CD4-positive, CD25-positive, alpha-beta regulatory T cell (primary cell): ENCODE data around the gene TSPYL6. TPM values are rescaled to one million over a fixed set of nuclear protein-coding genes. Genes with fewer than 3 reads are reported as not detected.
"Not testable (repeated sequence)": the region's sequence is repeated elsewhere in the genome, so short reads cannot be mapped to it uniquely, and the experiment has no call there.

Source experiments
- ATAC-seq, 2 donors: fragments of 150-1000 bp; cut with Tn5 transposase; one replicate each; pipeline ENCODE4 v1.10.0; 2021; ENCODE audit warnings: low read depth in 2 of 2, moderate number of reproducible peaks in 2 of 2, moderate library complexity in 1 of 2
- DNase-seq, 3 donors: peaks; one replicate each; pipeline versions ENCODE4 v3.0.0 to v3.0.0-alpha.2; 2012 to 2022; ENCODE audit warnings: mixed read lengths in 1 of 3
- H3K27ac ChIP-seq: one replicate; pipeline ENCODE4 v1.7.0; 2013; ENCODE audit warnings: mild to moderate bottlenecking, low read length; ENCODE audit not compliant: insufficient read depth, poor library complexity, severe bottlenecking
- H3K27me3 ChIP-seq: one replicate; pipeline ENCODE4 v1.7.0; 2013; ENCODE audit warnings: low read length; ENCODE audit not compliant: control insufficient read depth, insufficient read depth
- H3K36me3 ChIP-seq: one replicate; pipeline ENCODE4 v1.7.0; 2013; ENCODE audit warnings: mild to moderate bottlenecking, low read length, moderate library complexity; ENCODE audit not compliant: control insufficient read depth, insufficient read depth
- H3K4me1 ChIP-seq: 2 replicates; pipeline ENCODE4 v1.7.0; 2013; ENCODE audit warnings: mild to moderate bottlenecking, low read length; ENCODE audit not compliant: insufficient read depth, control insufficient read depth, poor library complexity, severe bottlenecking
- H3K4me3 ChIP-seq: one replicate; pipeline ENCODE4 v1.7.0; 2013; ENCODE audit warnings: low read depth, mild to moderate bottlenecking, low read length, moderate library complexity
- H3K9me3 ChIP-seq, 2 experiments: 1 replicate in 1 of 2; 2 replicates in 1 of 2; pipeline ENCODE4 v1.7.0; 2013; ENCODE audit warnings: low read length in 2 of 2, mild to moderate bottlenecking in 1 of 2, moderate library complexity in 1 of 2; ENCODE audit not compliant: control insufficient read depth in 2 of 2
- H3K27ac Mint-ChIP-seq, 3 donors: one replicate each; pipeline ENCODE4 v1.8.0; 2020 to 2022; ENCODE audit warnings: mild to moderate bottlenecking in 3 of 3, mixed read lengths in 3 of 3, moderate library complexity in 2 of 3
- H3K27me3 Mint-ChIP-seq: one replicate; pipeline ENCODE4 v1.8.0; 2022; ENCODE audit warnings: mild to moderate bottlenecking, mixed read lengths
- H3K36me3 Mint-ChIP-seq: one replicate; pipeline ENCODE4 v1.8.0; 2020; ENCODE audit warnings: mixed read lengths
- H3K4me1 Mint-ChIP-seq, 4 donors: one replicate each; pipeline ENCODE4 v1.8.0; 2020 to 2022; ENCODE audit warnings: mixed read lengths in 4 of 4, mild to moderate bottlenecking in 1 of 4
- H3K4me3 Mint-ChIP-seq, 4 donors: one replicate each; pipeline ENCODE4 v1.8.0; 2020 to 2022; ENCODE audit warnings: mild to moderate bottlenecking in 4 of 4, mixed read lengths in 4 of 4, moderate library complexity in 3 of 4
- H3K9me3 Mint-ChIP-seq, 7 donors: one replicate each; pipeline ENCODE4 v1.8.0; 2020 to 2022; ENCODE audit warnings: mixed read lengths in 7 of 7, mild to moderate bottlenecking in 3 of 7, moderate library complexity in 2 of 7
- polyA plus RNA-seq, 4 donors: library from polyadenylated mRNA; unstranded; fragments of 300-500 nt; fragmentation: Illumina TruSeq; gene quantifications; one replicate each; pipeline ENCODE4 v1.2.3, GENCODE V29; 2021
- total RNA-seq: library from RNA; stranded (reverse); gene quantifications from one replicate; pipeline ENCODE4 v1.2.3, GENCODE V29; 2022

The TSPYL6 gene
- not detected for total RNA-seq
- not detected for polyA plus RNA-seq

DNA sequence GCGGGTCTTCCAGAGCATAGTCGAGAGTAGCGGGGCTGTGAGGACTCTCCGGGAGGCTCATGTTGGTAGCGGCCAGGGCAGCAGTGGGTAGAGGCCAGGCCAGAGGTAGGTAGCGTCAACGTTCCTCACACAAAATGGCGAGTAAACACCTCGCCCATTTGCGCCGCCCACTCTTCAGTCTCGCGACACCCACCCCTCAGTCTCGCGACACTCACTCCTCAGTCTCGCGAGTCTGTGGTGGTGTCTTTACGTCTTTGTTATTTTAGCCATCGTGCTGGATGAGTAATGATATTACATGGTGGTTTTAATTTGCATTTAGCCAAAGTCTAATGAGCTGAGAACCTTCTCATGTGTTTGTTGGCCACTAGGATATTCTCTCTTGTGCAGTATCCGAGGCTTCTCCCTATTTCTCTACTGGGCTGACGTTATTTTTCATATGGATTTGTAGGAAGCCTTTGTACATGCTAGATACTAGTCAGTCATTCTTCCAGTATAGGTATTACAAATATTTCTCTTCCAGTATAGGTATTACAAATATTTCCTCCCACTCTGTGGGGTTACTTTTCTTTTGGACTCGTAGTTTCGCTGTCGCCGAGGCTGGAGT is at the start of gene TSPYL6:
Gene TSPYL6, minus strand, starts transcription at position 139 of the 604 bp plus-strand sequence. Its CDS starts 78 bp downstream, at position 61.
- H3K4me1 Mint-ChIP-seq = no peaks in the 10 kb centered on the region
- H3K36me3 Mint-ChIP-seq = peaks cover 17% of the 10 kb centered on the region
- Histone ChIP-seq H3K4me1 (no peaks in the 10 kb centered on the region), H3K9me3 (no peaks in the 10 kb centered on the region), H3K27ac (no peak within 1 kb of the TSS), H3K36me3 (no peaks in the 10 kb centered on the region), H3K4me3 (no peak within 1 kb of the TSS), H3K27me3 (no peaks in the 10 kb centered on the region)
- no peaks in the 10 kb centered on the region for H3K27me3 Mint-ChIP-seq
- H3K27ac Mint-ChIP-seq = no peak within 1 kb of the TSS
- H3K4me3 Mint-ChIP-seq = no peak within 1 kb of the TSS
- ATAC-seq (no peak), DNase-seq (no peak)
- H3K9me3 Mint-ChIP-seq = peaks cover 0 to 3% (median 0%) of the 10 kb centered on the region in 7 donors

DNA sequence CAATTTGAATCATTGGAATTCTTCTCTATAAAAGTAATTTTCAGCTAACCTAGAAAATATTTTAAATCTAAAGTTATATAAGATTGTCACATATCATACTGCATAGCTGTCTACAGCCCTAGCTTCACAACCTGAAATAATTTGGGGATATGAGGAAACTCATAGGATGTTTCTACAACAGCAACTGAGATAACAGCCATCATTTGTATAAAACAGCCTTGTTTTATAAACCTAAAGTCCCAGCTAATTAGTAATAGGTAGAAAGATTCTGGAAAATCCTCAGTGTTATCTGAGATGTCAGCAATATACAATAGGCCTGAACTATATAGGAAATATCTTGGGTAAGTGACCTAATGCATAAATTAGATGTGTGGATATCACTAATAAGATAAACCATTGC is 47.6 kb upstream of the TSPYL6 start:
- Mint-ChIP-seq H3K4me3 (no peak overlapping the region), H3K4me1 (no peaks in the 10 kb centered on the region), H3K36me3 (peaks cover 5% of the 10 kb centered on the region), H3K27ac (no peak overlapping the region), H3K27me3 (peaks cover 4% of the 10 kb centered on the region), H3K9me3 (no peaks in the 10 kb centered on the region)
- DNase-seq = no peak
- Histone ChIP-seq H3K27me3 (no peaks in the 10 kb centered on the region), H3K4me3 (no peak overlapping the region), H3K9me3 (no peaks in the 10 kb centered on the region), H3K27ac (no peak overlapping the region), H3K4me1 (no peaks in the 10 kb centered on the region), H3K36me3 (no peaks in the 10 kb centered on the region)
- ATAC-seq = no peak

DNA sequence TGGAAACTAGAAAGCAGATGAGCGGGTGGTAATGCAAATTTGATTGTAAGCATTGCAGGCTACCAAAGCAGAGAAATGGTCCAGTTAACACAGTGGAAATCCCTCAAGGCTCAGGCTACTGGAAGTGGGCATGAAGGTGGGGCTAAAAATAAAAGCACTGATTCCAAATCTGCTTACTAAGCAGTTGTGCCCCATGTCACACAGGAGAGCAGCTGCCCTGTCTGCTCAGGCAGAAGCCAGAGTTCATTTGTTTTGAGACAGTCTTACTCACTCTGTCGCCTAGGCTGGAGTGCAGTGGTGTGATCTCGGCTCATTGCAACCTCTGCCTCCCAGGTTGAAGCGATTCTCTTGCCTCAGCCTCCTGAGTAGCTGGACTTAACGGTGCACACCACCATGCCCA is 42.5 kb upstream of the TSPYL6 start:
- DNase-seq (no peak), ATAC-seq (no peak)
- Histone ChIP-seq H3K4me3 (no peak overlapping the region), H3K27ac (no peak overlapping the region), H3K4me1 (no peaks in the 10 kb centered on the region), H3K9me3 (no peaks in the 10 kb centered on the region), H3K36me3 (no peaks in the 10 kb centered on the region), H3K27me3 (no peaks in the 10 kb centered on the region)
- H3K27me3 Mint-ChIP-seq = no peaks in the 10 kb centered on the region
- H3K4me3 Mint-ChIP-seq = no peak overlapping the region
- H3K36me3 Mint-ChIP-seq = no peaks in the 10 kb centered on the region
- H3K4me1 Mint-ChIP-seq = no peaks in the 10 kb centered on the region
- no peak overlapping the region for H3K27ac Mint-ChIP-seq
- H3K9me3 Mint-ChIP-seq = no peaks in the 10 kb centered on the region

DNA sequence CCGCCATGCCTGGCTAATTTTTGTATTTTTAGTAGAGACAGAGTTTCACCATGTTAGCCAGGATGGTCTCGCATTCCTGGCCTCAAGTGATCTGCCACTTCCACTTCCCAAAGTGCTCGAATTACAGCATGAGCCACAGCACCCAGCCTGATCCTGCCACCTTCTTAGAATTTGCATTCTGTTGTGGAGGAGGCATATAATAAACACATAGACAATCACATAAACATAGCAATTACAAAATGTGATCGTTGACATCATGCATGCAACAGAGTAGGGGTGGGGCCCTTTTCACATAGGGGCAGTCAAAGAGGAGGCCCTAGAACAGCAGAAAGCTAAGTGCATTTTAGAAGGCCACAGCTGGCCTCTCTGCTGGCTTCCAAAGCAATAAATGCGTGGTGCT is 39.9 kb upstream of the TSPYL6 start:
- ATAC-seq (no peak), DNase-seq (no peak)
- H3K4me3 Mint-ChIP-seq = no peak overlapping the region
- H3K9me3 Mint-ChIP-seq = peaks cover 0 to 2% (median 0%) of the 10 kb centered on the region in 7 donors
- H3K4me1 Mint-ChIP-seq = no peaks in the 10 kb centered on the region
- no peaks in the 10 kb centered on the region for H3K4me1 ChIP-seq
- peaks cover 3% of the 10 kb centered on the region for H3K36me3 Mint-ChIP-seq
- no peak overlapping the region for H3K4me3 ChIP-seq
- no peaks in the 10 kb centered on the region for H3K27me3 ChIP-seq
- no peak overlapping the region for H3K27ac ChIP-seq
- no peaks in the 10 kb centered on the region for H3K9me3 ChIP-seq
- no peaks in the 10 kb centered on the region for H3K36me3 ChIP-seq
- no peaks in the 10 kb centered on the region for H3K27me3 Mint-ChIP-seq
- no peak overlapping the region for H3K27ac Mint-ChIP-seq

DNA sequence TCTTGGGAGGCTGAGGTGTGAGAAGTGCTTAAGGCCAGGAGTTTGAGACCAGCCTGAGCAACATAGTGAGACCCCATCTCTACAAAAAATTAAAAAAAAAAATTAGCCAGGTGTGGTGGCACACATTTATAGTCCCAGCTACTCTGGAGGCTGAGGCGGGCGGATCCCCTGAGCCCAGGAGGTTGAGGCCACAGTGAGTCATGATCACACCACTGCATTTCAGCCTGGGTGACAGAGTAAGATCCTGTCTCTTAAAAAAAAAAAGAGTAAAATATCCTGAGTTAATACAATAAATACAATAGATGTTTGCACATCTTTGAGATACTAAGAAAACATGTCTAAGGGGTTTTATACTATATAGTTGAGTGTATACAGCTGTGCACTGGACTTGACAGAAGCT is 38.6 kb upstream of the TSPYL6 start:
- not testable (repeated sequence) for H3K27me3 ChIP-seq, H3K9me3 ChIP-seq, H3K9me3 Mint-ChIP-seq, H3K4me3 Mint-ChIP-seq, H3K27ac Mint-ChIP-seq, H3K36me3 Mint-ChIP-seq, H3K4me3 ChIP-seq, DNase-seq, H3K36me3 ChIP-seq, H3K27me3 Mint-ChIP-seq, H3K4me1 ChIP-seq, H3K4me1 Mint-ChIP-seq, ATAC-seq, H3K27ac ChIP-seq

DNA sequence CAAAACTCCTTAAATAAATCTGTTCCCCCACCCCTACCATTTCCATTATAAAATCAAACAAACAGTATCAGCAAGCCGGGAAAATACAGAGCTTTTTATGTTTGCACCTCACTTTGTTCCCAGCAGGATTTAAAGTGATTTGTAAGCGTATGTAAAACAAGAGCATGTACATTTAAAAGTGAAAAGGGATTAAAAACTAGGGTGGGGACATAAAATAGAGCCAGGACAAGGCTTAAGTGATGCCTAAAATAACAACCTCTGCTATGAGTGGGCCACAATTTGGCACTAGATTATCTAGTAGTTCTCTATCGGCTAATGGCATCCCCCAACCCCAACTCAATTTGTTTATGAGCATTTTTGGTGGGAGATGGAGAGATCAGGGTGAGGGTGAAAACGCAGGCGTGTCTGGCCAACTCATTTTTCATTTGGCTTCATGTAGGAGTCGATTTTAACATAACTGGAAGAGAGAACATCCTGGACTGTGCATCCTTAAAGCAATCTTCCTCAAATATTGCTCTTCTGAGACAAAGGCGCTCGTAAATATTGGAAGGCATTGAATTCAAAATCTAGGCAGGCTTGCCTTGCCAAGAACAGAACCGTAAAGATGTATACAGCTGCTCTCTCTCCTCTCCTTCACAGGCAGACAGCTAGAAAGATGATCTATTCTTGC is 34.5 kb upstream of the TSPYL6 start:
- no peak for DNase-seq
- Mint-ChIP-seq H3K36me3 (peaks cover 7% of the 10 kb centered on the region), H3K9me3 (peaks cover 0 to 3% (median 0%) of the 10 kb centered on the region in 7 donors), H3K4me1 (no peaks in the 10 kb centered on the region), H3K27me3 (no peaks in the 10 kb centered on the region), H3K4me3 (no peak overlapping the region), H3K27ac (no peak overlapping the region)
- no peaks in the 10 kb centered on the region for H3K36me3 ChIP-seq
- H3K27me3 ChIP-seq = no peaks in the 10 kb centered on the region
- no peak overlapping the region for H3K4me3 ChIP-seq
- no peak for ATAC-seq
- H3K4me1 ChIP-seq = no peaks in the 10 kb centered on the region
- H3K9me3 ChIP-seq = no peaks in the 10 kb centered on the region
- no peak overlapping the region for H3K27ac ChIP-seq

DNA sequence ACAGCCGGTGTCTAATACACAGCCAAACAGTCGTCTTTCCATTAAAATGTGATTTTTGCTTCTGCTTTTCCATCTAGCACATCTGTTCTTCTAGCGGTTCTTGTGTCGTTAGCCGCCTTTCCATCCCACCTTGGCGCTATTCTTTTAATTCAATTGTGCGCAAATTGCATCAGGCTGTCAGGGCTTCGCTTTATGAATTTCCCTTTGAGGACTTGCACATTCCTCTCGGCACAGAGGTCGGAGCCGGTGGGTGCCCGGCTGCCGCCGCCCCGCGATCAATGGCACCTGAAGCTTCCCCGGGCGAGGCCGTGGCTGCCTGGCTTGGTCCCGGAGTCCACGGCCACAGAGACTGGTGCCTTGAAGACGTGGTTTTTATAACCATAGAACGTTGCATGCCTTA is 33.9 kb upstream of the TSPYL6 start:
- Mint-ChIP-seq H3K4me1 (no peaks in the 10 kb centered on the region), H3K27ac (no peak overlapping the region), H3K4me3 (no peak overlapping the region), H3K9me3 (peaks cover 0 to 4% (median 0%) of the 10 kb centered on the region in 7 donors), H3K36me3 (peaks cover 11% of the 10 kb centered on the region), H3K27me3 (no peaks in the 10 kb centered on the region)
- Histone ChIP-seq H3K9me3 (no peaks in the 10 kb centered on the region), H3K27ac (no peak overlapping the region), H3K4me1 (no peaks in the 10 kb centered on the region), H3K27me3 (no peaks in the 10 kb centered on the region), H3K36me3 (no peaks in the 10 kb centered on the region), H3K4me3 (no peak overlapping the region)
- no peak for DNase-seq
- no peak for ATAC-seq

DNA sequence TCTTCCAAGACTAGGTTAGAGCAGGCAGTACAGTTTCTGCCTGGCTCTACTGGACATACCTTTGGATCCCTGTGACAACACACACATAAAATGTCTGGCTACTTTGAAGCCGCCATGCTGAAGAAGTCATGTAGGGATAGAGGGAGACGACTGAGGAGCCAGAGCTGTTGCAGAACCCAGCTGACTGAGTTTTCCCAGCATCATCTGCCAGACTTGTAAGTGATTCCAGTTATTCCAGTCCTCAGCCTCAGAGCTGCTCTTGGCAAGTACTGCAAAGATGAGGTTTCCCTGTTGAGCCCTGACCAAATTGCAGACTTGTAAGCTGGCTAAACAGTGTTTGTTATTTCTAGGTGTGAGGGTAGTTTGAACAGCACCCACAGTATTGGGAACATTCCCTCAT is 31.5 kb upstream of the TSPYL6 start:
- ATAC-seq (no peak), DNase-seq (no peak)
- H3K4me1 ChIP-seq = no peaks in the 10 kb centered on the region
- H3K4me3 ChIP-seq = no peak overlapping the region
- no peaks in the 10 kb centered on the region for H3K27me3 ChIP-seq
- H3K27ac Mint-ChIP-seq = no peak overlapping the region
- H3K36me3 Mint-ChIP-seq = peaks cover 18% of the 10 kb centered on the region
- no peaks in the 10 kb centered on the region for H3K27me3 Mint-ChIP-seq
- peaks cover 0 to 2% (median under 1%) of the 10 kb centered on the region in 4 donors for H3K4me1 Mint-ChIP-seq
- H3K9me3 Mint-ChIP-seq = peaks cover 0 to 4% (median 0%) of the 10 kb centered on the region in 7 donors
- no peaks in the 10 kb centered on the region for H3K36me3 ChIP-seq
- H3K9me3 ChIP-seq = no peaks in the 10 kb centered on the region
- no peak overlapping the region for H3K4me3 Mint-ChIP-seq
- H3K27ac ChIP-seq = no peak overlapping the region
